ENCODE results near the gene FBXO22. TPM values are rescaled to one million over a fixed set of nuclear protein-coding genes. Genes with fewer than 3 reads are reported as not detected.

Gene FBXO22
- total and polyA plus RNA-seq, 2 of the 8 experiments (the other 6 are each of a cell fraction or from before 2014, with no cell fraction given), result 33.2 to 67.3 TPM

DNA sequence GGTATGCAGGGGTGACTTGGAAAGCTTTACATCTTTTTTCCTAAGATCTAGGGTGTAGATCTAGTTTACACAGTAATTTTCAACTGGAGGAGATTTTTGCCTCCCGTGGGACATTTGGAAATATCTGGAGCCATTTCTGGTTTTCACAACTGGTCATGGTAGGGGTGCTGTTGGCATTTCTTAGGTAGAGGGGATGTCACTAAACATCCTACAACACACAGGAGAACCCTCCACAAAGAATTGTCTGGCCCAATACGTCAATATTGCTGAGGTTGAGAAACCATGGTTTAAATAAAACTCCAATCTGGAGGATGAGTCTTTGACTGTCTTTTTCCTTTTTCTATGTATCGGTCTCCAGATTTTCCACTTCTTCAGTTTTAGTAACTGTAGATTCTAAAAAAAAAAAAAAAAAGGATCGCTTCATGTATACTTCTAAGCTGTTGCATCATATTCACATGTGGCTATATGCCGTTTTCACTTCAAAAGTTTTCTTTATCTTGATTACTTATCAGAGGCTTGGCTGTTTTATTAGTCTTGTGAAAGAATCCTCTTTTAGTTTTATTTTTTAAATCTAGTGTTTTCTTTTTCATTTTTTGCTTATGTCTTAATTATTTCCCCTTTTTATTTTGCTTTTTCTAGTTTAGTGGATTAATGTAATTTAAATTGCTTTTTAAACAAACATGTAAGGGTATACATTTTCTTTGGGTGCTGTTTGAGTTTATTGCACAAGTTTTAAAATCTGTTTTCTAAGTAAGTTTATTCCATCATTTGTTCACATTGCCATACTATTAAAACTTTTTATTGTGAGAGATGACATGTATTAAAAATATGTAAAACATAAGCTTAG is 39.2 kb upstream of the FBXO22 start:
- CTCF ChIA-PET (ENCODE audit: partially characterized antibody), result interaction anchor here (0.6 to 1.6 kb wide), 4 partner anchors 9 to 64 kb away, joined by 3 to 4 read pairs (median 3); no protein-coding TSS in a partner anchor
- Histone ChIP-seq H3K79me2 (ENCODE audit: control insufficient read depth in 1 of 2, insufficient read depth in 2 of 2, low read length in 2 of 2) (peaks cover 0 to 84% of the 10 kb centered on the region in 2 experiments; a peak in 2 of 4 replicates), H3K23me2 (ENCODE audit: low read depth, low read length) (no peaks in the 10 kb centered on the region), H3K18ac (ENCODE audit: extremely low read depth, low read length) (no peak overlapping the region), H3K9ac (replicated peaks in 1 of 4; ENCODE audit: extremely low read depth in 1 of 4, low read depth in 3 of 4, low read length in 3 of 4) (peak overlapping the region in 1 of 4 experiments; percentile 13; a peak in 1 of 7 replicates), H3K79me1 (ENCODE audit: low read depth, low read length) (no peaks in the 10 kb centered on the region; the same call in 1 of the 2 replicates), H4K20me1 (replicated peaks in 1 of 2; ENCODE audit: control insufficient read depth in 1 of 2, insufficient read depth in 2 of 2, low read length in 2 of 2) (peaks cover 0 to 1% of the 10 kb centered on the region in 2 experiments), H2AFZ (ENCODE audit: low read length) (no peak overlapping the region), H3K23ac (ENCODE audit: insufficient read length) (no peak overlapping the region), H2BK20ac (ENCODE audit: low read length) (no peak overlapping the region), H4K91ac (replicated peaks; ENCODE audit: insufficient read length, low read length) (no peak overlapping the region), H2AK5ac (ENCODE audit: low read depth, low read length) (no peak overlapping the region), H3K36me3 (ENCODE audit: control insufficient read depth in 2 of 4, insufficient read depth in 4 of 4, low read length in 3 of 4) (peaks cover 0 to 16% (median 0%) of the 10 kb centered on the region in 4 experiments; a peak in 2 of 8 replicates), H3K27me3 (replicated peaks in 1 of 4; ENCODE audit: control insufficient read depth in 3 of 4, extremely low read depth in 1 of 4, insufficient read depth in 3 of 4, low read length in 3 of 4) (no peaks in the 10 kb centered on the region), H3K4me2 (ENCODE audit: insufficient read depth in 1 of 2, low read depth in 2 of 2, low read length in 2 of 2) (no peak overlapping the region), H3K14ac (ENCODE audit: insufficient read length) (no peak overlapping the region), H4K5ac (ENCODE audit: insufficient read length, low read depth, low read length) (no peak overlapping the region), H4K8ac (ENCODE audit: extremely low read depth, insufficient read depth, low read length) (no peak overlapping the region), H3K56ac (replicated peaks; ENCODE audit: insufficient read length, low read depth, low read length) (no peak overlapping the region), H2BK15ac (ENCODE audit: low read length) (no peak overlapping the region), H3K4ac (replicated peaks; ENCODE audit: insufficient read length, low read depth, low read length) (no peak overlapping the region), H2BK5ac (ENCODE audit: low read depth, low read length) (no peak overlapping the region), H3K4me3 (ENCODE audit: extremely low read depth in 1 of 4, insufficient read depth in 2 of 4, low read depth in 3 of 4, low read length in 4 of 4) (no peak overlapping the region), H3K4me1 (replicated peaks in 1 of 4; ENCODE audit: control insufficient read depth in 3 of 4, insufficient read depth in 4 of 4, low read length in 3 of 4) (peaks cover 0 to 6% (median 2%) of the 10 kb centered on the region in 4 experiments; a peak in 2 of 7 replicates), H2BK120ac (replicated peaks; ENCODE audit: low read depth, low read length) (no peak overlapping the region), H3K9me3 (ENCODE audit: insufficient read depth in 2 of 2, low read depth in 1 of 2, low read length in 1 of 2) (no peaks in the 10 kb centered on the region), H3K27ac (ENCODE audit: low read depth, low read length) (no peak overlapping the region), H2BK12ac (ENCODE audit: low read depth, low read length) (no peak overlapping the region)
- 87% methylated on average over 5 of the region's 5 CpGs; no CpG with 5 or more reads in 1 of the 2 experiments for WGBS, 2 experiments (ENCODE audit: extremely low coverage in 1 of 2, insufficient coverage in 1 of 2, insufficient read length in 1 of 2, insufficient replicate concordance in 2 of 2, low coverage in 1 of 2, low lambda C conversion rate in 2 of 2, missing lambda C conversion rate in 1 of 2)
- DNase-seq (ENCODE audit: low read depth in 1 of 2, low spot score in 2 of 2), result no peak
- no peak for FAIRE-seq
- POLR2A ChIA-PET (ENCODE audit: partially characterized antibody), result interaction anchor here (0.6 to 1.3 kb wide), 2 partner anchors 9 to 38 kb away, joined by 3 to 4 read pairs; no protein-coding TSS in a partner anchor
- no peak for TF ChIP-seq GABPA (IDR thresholded peaks at IDR 0.05; ENCODE audit: borderline replicate concordance, insufficient read depth, low read length)
- no peak for TF ChIP-seq RAD21 (IDR thresholded peaks at IDR 0.05 in 1 of 2, conservative IDR thresholded peaks at IDR 0.05 in 1 of 2; ENCODE audit: low read depth in 2 of 2, low read length in 2 of 2)
- TF ChIP-seq TAF7 (optimal IDR thresholded peaks at IDR 0.05; ENCODE audit: borderline replicate concordance, low read depth, low read length), result no peak
- TF ChIP-seq BRCA1 (IDR thresholded peaks at IDR 0.05; ENCODE audit: low read depth, low read length), result no peak
- no peak for TF ChIP-seq NRF1 (IDR thresholded peaks at IDR 0.05; ENCODE audit: low read depth, low read length)
- no peak for TF ChIP-seq GTF2F1 (IDR thresholded peaks at IDR 0.05; ENCODE audit: borderline replicate concordance, low read depth, low read length)
- TF ChIP-seq JUND (IDR thresholded peaks at IDR 0.05; ENCODE audit: low read length), result no peak
- TF ChIP-seq PHF8 (conservative IDR thresholded peaks at IDR 0.05; ENCODE audit: low read depth, low read length), result no peak
- no peak for TF ChIP-seq RXRA (IDR thresholded peaks at IDR 0.05; ENCODE audit: insufficient read depth, low read depth, low read length)
- TF ChIP-seq SIRT6 (IDR thresholded peaks at IDR 0.05; ENCODE audit: low read length), result no peak
